BJ (cell line): ENCODE results near the gene SLC17A9. TPM values are rescaled to one million over a fixed set of nuclear protein-coding genes. Genes with fewer than 3 reads are reported as not detected.

Experiments
- CTCF ChIA-PET: fragments of 350-600 bp; formaldehyde crosslinking; extraction: SDS; loops from one replicate; lab custom pipeline; 2021; ENCODE audit warnings: antibody characterized with exemption, inconsistent platforms; lab: Yijun Ruan, JAX
- POLR2A ChIA-PET: fragments of 300-600 bp; sonication (Branson Sonifier 250); formaldehyde crosslinking; extraction: SDS; loops from one replicate; lab custom pipeline; 2021; ENCODE audit warnings: antibody characterized with exemption; lab: Charles Lee
- DNase-seq: peaks from one replicate; pipeline ENCODE4 v3.0.0-alpha.2; 2011; ENCODE audit warnings: low read depth
- H3K27me3 ChIP-seq: 2 replicates; pipeline ENCODE4 v1.6.0; 2011; ENCODE audit warnings: low read length; ENCODE audit not compliant: control insufficient read depth, insufficient read depth
- H3K36me3 ChIP-seq: 2 replicates; pipeline ENCODE4 v1.5.1; 2011; ENCODE audit warnings: low read length; ENCODE audit not compliant: control insufficient read depth, insufficient read depth
- H3K4me3 ChIP-seq: 2 replicates; pipeline ENCODE4 v1.5.1; 2011; ENCODE audit warnings: low read depth, mild to moderate bottlenecking, control low read depth, low read length
- polyA plus RNA-seq: library from polyadenylated mRNA; depleted of rRNA; stranded (reverse); fragments of >200 nt; gene quantifications from 2 replicates; pipeline ENCODE4 v1.2.3, GENCODE V29; 2011
- TF ChIP-seq, protein P1 (sequence below): IDR thresholded peaks from 2 replicates; pipeline ENCODE4 v1.5.1; 2011; ENCODE audit warnings: low read depth, mild to moderate bottlenecking, control low read depth, inconsistent platforms, low read length, moderate library complexity; ENCODE audit not compliant: insufficient read depth

Gene SLC17A9
- polyA plus RNA-seq, 1 experiment, result 30.8 TPM

DNA sequence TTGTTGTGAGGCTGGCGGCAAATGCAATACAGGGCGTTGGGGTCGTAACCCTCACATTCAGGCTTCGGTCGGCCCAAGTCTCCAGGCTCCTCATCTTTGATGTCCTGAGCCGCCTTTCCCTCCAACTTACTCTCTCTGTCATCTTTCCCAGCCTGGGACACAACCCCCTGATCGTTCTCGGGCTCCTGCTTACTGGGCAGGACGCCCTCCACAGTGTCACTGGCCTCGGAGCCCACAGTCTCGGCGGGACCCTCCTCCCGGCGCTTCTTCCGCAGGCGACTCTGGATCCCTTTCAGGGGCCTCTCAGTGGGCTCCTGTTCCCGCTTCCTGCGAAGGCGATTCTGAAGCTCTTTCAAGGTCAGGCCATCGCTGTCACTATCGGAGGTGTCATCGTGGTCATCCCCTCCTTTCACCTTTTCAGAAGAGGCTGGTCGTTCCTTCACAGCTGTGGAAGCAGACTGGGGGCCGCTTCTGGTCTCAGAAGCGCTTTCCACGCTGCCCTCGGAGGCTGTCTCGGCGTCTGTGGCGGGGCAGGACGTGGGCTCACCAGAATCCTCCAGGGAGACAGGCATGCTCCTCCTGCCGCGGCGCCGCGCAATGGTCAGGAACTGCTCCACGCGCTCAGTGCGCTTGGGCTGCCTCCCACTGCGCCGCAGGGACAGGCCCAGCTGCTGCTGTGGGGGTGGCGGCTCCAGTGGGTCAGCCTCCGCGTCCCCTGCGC, 41.6 kb upstream of the SLC17A9 start:
- TF ChIP-seq, protein P1, sequence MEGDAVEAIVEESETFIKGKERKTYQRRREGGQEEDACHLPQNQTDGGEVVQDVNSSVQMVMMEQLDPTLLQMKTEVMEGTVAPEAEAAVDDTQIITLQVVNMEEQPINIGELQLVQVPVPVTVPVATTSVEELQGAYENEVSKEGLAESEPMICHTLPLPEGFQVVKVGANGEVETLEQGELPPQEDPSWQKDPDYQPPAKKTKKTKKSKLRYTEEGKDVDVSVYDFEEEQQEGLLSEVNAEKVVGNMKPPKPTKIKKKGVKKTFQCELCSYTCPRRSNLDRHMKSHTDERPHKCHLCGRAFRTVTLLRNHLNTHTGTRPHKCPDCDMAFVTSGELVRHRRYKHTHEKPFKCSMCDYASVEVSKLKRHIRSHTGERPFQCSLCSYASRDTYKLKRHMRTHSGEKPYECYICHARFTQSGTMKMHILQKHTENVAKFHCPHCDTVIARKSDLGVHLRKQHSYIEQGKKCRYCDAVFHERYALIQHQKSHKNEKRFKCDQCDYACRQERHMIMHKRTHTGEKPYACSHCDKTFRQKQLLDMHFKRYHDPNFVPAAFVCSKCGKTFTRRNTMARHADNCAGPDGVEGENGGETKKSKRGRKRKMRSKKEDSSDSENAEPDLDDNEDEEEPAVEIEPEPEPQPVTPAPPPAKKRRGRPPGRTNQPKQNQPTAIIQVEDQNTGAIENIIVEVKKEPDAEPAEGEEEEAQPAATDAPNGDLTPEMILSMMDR, result no peak
- no peak for DNase-seq
- ChIA-PET POLR2A (no interaction called here), CTCF (interaction anchor here (0.6 to 6.3 kb wide), 2 partner anchors 10 to 1167 kb away, joined by 3 to 31 read pairs; no protein-coding TSS in a partner anchor)
- Histone ChIP-seq H3K36me3 (peaks cover 34% of the 10 kb centered on the region), H3K27me3 (no peaks in the 10 kb centered on the region), H3K4me3 (no peak overlapping the region)

- POLR2A ChIA-PET, result interaction anchor here (0.6 kb wide), 1 partner anchor 41 kb away, joined by 3 read pairs; no protein-coding TSS in a partner anchor
- CTCF ChIA-PET, result interaction anchor here (0.6 to 6.3 kb wide), 3 partner anchors 11 to 1166 kb away, joined by 3 to 31 read pairs (median 3); no protein-coding TSS in a partner anchor
- no peak overlapping the region for H3K4me3 ChIP-seq
- H3K36me3 ChIP-seq, result peaks cover 28% of the 10 kb centered on the region
- TF ChIP-seq, protein P1, result no peak
- no peak for DNase-seq
- H3K27me3 ChIP-seq, result no peaks in the 10 kb centered on the region
Measured at GRCh38 chr20:62911701-62912280, 40.7 kb upstream of the SLC17A9 start.

- TF ChIP-seq, protein P1, result no peak
- ChIA-PET CTCF (interaction anchor here (0.9 to 6.3 kb wide), 4 partner anchors 9 to 58 kb away, joined by 3 to 31 read pairs (median 4); no protein-coding TSS in a partner anchor), POLR2A (no interaction called here)
- Histone ChIP-seq H3K36me3 (peaks cover 24% of the 10 kb centered on the region), H3K27me3 (no peaks in the 10 kb centered on the region), H3K4me3 (no peak overlapping the region)
- DNase-seq, result no peak
Measured at GRCh38 chr20:62913043-62913630, 39.4 kb upstream of the SLC17A9 start.

DNA sequence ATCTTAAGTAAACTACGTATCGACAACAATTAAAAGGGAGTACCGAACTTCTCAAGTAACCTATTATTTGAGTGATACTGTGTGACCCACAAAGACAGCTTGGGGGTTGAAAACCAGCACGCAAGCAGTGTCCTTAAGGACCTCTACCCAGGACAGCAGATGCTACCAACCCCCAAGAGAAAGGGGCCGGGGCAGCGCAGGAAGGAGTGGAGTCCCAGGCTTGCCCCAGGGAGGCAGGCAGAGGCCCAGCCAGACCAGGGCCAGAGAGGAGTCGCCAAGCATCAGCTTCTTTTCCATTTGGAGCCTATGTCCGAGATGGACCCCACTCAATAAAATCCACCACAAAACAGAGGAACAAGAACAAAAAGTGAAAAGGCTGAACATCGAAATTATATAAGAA, 38.1 kb upstream of the SLC17A9 start:
- POLR2A ChIA-PET, result no interaction called here
- CTCF ChIA-PET, result interaction anchor here (1.1 to 6.3 kb wide), 2 partner anchors 14 to 21 kb away, joined by 3 to 31 read pairs; no protein-coding TSS in a partner anchor
- TF ChIP-seq, protein P1, result no peak
- DNase-seq, result no peak
- H3K36me3 ChIP-seq, result peaks cover 18% of the 10 kb centered on the region
- no peak overlapping the region for H3K4me3 ChIP-seq
- no peaks in the 10 kb centered on the region for H3K27me3 ChIP-seq

DNA sequence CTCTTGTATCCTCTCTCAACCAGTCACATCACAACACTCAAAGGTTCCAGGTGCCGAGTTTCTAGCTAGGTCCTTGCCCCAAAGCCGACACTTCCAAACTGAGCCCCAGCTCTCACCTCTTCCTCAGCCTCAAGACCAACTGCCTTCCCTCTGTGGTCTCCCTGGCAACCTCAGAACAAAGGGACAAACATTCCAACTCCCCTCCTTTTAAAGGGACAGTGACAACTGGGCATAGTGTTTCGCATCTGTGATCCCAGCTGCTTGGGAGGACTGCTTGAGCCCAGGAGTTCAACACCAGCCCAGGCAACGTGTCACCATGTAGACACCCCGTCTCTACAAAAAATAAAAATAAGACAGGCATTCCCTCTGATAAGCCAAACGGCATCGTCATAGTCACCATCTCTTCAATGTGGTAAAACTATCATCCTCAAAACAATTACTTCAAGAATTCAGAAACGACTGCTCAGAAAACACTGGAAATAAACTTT, 37.5 kb upstream of the SLC17A9 start:
- Histone ChIP-seq H3K4me3 (no peak overlapping the region), H3K36me3 (peaks cover 18% of the 10 kb centered on the region), H3K27me3 (no peaks in the 10 kb centered on the region)
- CTCF ChIA-PET, result interaction anchor here (1.1 to 6.3 kb wide), 2 partner anchors 14 to 20 kb away, joined by 3 to 31 read pairs; no protein-coding TSS in a partner anchor
- DNase-seq, result no peak
- POLR2A ChIA-PET, result no interaction called here
- TF ChIP-seq, protein P1, result no peak
